Measurements from ENCODE around the gene RBM38.
A peak's percentile ranks its signal among the peaks of the same experiment; 100 is the strongest.

The RBM38 gene

GRCh38 chr20:57372581-57373350, 18.4 kb upstream of the RBM38 start:
- in situ Hi-C loops (cut with MboI; ENCODE audit: low pct_unique_long_range_greater_than_20kb, low sequenced_read_pairs) = no loop called here
- no peak for DNase-seq

- in situ Hi-C loops (cut with MboI; ENCODE audit: low pct_unique_long_range_greater_than_20kb, low sequenced_read_pairs) = no loop called here
- no peak for DNase-seq
Measured at GRCh38 chr20:57374343-57374930, 16.8 kb upstream of the RBM38 start.

GRCh38 chr20:57374931-57375651, 16.1 kb upstream of the RBM38 start:
- in situ Hi-C loops (cut with MboI; ENCODE audit: low pct_unique_long_range_greater_than_20kb, low sequenced_read_pairs) = no loop called here
- DNase-seq = peak; percentile 26

GRCh38 chr20:57375652-57376230, 15.5 kb upstream of the RBM38 start:
- in situ Hi-C loops (cut with MboI; ENCODE audit: low pct_unique_long_range_greater_than_20kb, low sequenced_read_pairs) = no loop called here
- DNase-seq = no peak

- DNase-seq = no peak
- in situ Hi-C loops (cut with MboI; ENCODE audit: low pct_unique_long_range_greater_than_20kb, low sequenced_read_pairs) = no loop called here
Measured at GRCh38 chr20:57377350-57377749, 13.8 kb upstream of the RBM38 start.

GRCh38 chr20:57378107-57378506, 13.1 kb upstream of the RBM38 start:
- DNase-seq = no peak
- in situ Hi-C loops (cut with MboI; ENCODE audit: low pct_unique_long_range_greater_than_20kb, low sequenced_read_pairs) = no loop called here

GRCh38 chr20:57378646-57379262, 12.4 kb upstream of the RBM38 start:
- in situ Hi-C loops (cut with MboI; ENCODE audit: low pct_unique_long_range_greater_than_20kb, low sequenced_read_pairs) = no loop called here
- DNase-seq = no peak

GRCh38 chr20:57379263-57379647, 11.9 kb upstream of the RBM38 start:
- DNase-seq = no peak
- in situ Hi-C loops (cut with MboI; ENCODE audit: low pct_unique_long_range_greater_than_20kb, low sequenced_read_pairs) = no loop called here

GRCh38 chr20:57380081-57380750, 11.0 kb upstream of the RBM38 start:
- in situ Hi-C loops (cut with MboI; ENCODE audit: low pct_unique_long_range_greater_than_20kb, low sequenced_read_pairs) = loop anchor here (10.0 kb wide), 1 partner anchor 95 kb away; no protein-coding TSS in a partner anchor
- no peak for DNase-seq

GRCh38 chr20:57381596-57382503, 9.3 kb upstream of the RBM38 start:
- peak; percentile 86 for DNase-seq
- in situ Hi-C loops (cut with MboI; ENCODE audit: low pct_unique_long_range_greater_than_20kb, low sequenced_read_pairs) = loop anchor here (10.0 kb wide), 1 partner anchor 93 kb away; no protein-coding TSS in a partner anchor

- no peak for DNase-seq
Measured at GRCh38 chr20:57382516-57382915, 8.7 kb upstream of the RBM38 start.

GRCh38 chr20:57383447-57384347, 7.5 kb upstream of the RBM38 start:
- no peak for DNase-seq
- in situ Hi-C loops (cut with MboI; ENCODE audit: low pct_unique_long_range_greater_than_20kb, low sequenced_read_pairs) = loop anchor here (10.0 kb wide), 1 partner anchor 91 kb away; no protein-coding TSS in a partner anchor

More at GRCh38 chr20:57382516-57382915, 8.7 kb upstream of the RBM38 start:
- in situ Hi-C loops (cut with MboI; ENCODE audit: low pct_unique_long_range_greater_than_20kb, low sequenced_read_pairs) = loop anchor here (10.0 kb wide), 1 partner anchor 92 kb away; no protein-coding TSS in a partner anchor

- DNase-seq = no peak
- in situ Hi-C loops (cut with MboI; ENCODE audit: low pct_unique_long_range_greater_than_20kb, low sequenced_read_pairs) = loop anchor here (10.0 kb wide), 1 partner anchor 90 kb away; no protein-coding TSS in a partner anchor
Measured at GRCh38 chr20:57384486-57384885, 6.7 kb upstream of the RBM38 start.

GRCh38 chr20:57384953-57385761, 6.0 kb upstream of the RBM38 start:
- in situ Hi-C loops (cut with MboI; ENCODE audit: low pct_unique_long_range_greater_than_20kb, low sequenced_read_pairs) = loop anchor here (10.0 kb wide), 1 partner anchor 90 kb away; no protein-coding TSS in a partner anchor
- no peak for DNase-seq

- in situ Hi-C loops (cut with MboI; ENCODE audit: low pct_unique_long_range_greater_than_20kb, low sequenced_read_pairs) = loop anchor here (10.0 kb wide), 1 partner anchor 89 kb away; no protein-coding TSS in a partner anchor
- no peak for DNase-seq
Measured at GRCh38 chr20:57385940-57386339, 5.3 kb upstream of the RBM38 start.

GRCh38 chr20:57386762-57387161, 4.4 kb upstream of the RBM38 start:
- in situ Hi-C loops (cut with MboI; ENCODE audit: low pct_unique_long_range_greater_than_20kb, low sequenced_read_pairs) = loop anchor here (10.0 kb wide), 1 partner anchor 88 kb away; no protein-coding TSS in a partner anchor
- no peak for DNase-seq
